PC-9 (cell line): ENCODE data around the gene INPPL1. TPM values are rescaled to one million over a fixed set of nuclear protein-coding genes. Genes with fewer than 3 reads are reported as not detected.

Source experiments
- BruUV-seq: library from RNA; stranded (reverse); fragments of 400-500 nt; replicated peaks from 2 replicates; lab custom pipeline; 2021; lab: Mats Ljungman, UMichigan
- CTCF ChIA-PET: fragments of 300-600 bp; sonication (Branson Sonifier 250); formaldehyde crosslinking; loops from one replicate; lab custom pipeline; 2022; ENCODE audit warnings: antibody characterized with exemption; lab: Charles Lee
- POLR2A ChIA-PET: fragments of 300-600 bp; sonication (Branson Sonifier 250); formaldehyde crosslinking; loops from one replicate; lab custom pipeline; 2022; ENCODE audit warnings: antibody characterized with exemption; ENCODE audit not compliant: unreplicated experiment; lab: Charles Lee
- DNase-seq, 2 experiments: peaks; one replicate each; pipeline versions ENCODE4 v3.0.0 to v3.0.0-alpha.2; 2015 to 2022; ENCODE audit warnings: mixed read lengths in 1 of 2
- H2AFZ ChIP-seq: fragments of 200-600 bp; sonication (generic); 2 replicates; pipeline ENCODE4 v1.8.1; 2017; ENCODE audit warnings: antibody characterized with exemption
- H3F3A ChIP-seq: fragments of 200-600 bp; sonication (generic); 2 replicates; pipeline ENCODE4 v1.8.1; 2017; ENCODE audit warnings: antibody characterized with exemption, mild to moderate bottlenecking, low read depth; ENCODE audit not compliant: insufficient read depth
- H3K27ac ChIP-seq: fragments of 200-600 bp; sonication (generic); 2 replicates; pipeline ENCODE4 v1.6.1; 2016; ENCODE audit warnings: mixed run types
- H3K27me3 ChIP-seq: fragments of 200-600 bp; sonication (generic); 2 replicates; pipeline ENCODE4 v1.6.1; 2016; ENCODE audit warnings: low read depth, mixed run types; ENCODE audit not compliant: insufficient read depth
- H3K36me3 ChIP-seq: fragments of 200-600 bp; sonication (generic); 2 replicates; pipeline ENCODE4 v1.6.1; 2016; ENCODE audit warnings: low read depth, mixed run types
- H3K4me1 ChIP-seq: fragments of 200-600 bp; sonication (generic); replicated peaks from 2 replicates; pipeline ENCODE4 v1.6.1; 2016; ENCODE audit warnings: mixed run types; ENCODE audit not compliant: insufficient read depth
- H3K4me2 ChIP-seq: fragments of 200-600 bp; sonication (generic); 2 replicates; pipeline ENCODE4 v1.6.1; 2017; ENCODE audit warnings: mixed run types
- H3K4me3 ChIP-seq: fragments of 200-600 bp; sonication (generic); 2 replicates; pipeline ENCODE4 v1.6.1; 2016; ENCODE audit warnings: mixed run types
- H3K79me2 ChIP-seq: fragments of 200-600 bp; sonication (generic); 2 replicates; pipeline ENCODE4 v1.6.1; 2017; ENCODE audit warnings: low read depth, mixed run types
- H3K9me2 ChIP-seq: fragments of 200-600 bp; sonication (generic); 2 replicates; pipeline ENCODE4 v1.8.1; 2017; ENCODE audit warnings: mild to moderate bottlenecking; ENCODE audit not compliant: insufficient read depth
- H3K9me3 ChIP-seq: fragments of 200-600 bp; sonication (generic); 2 replicates; pipeline ENCODE4 v1.8.1; 2016; ENCODE audit warnings: low read depth; ENCODE audit not compliant: insufficient read depth
- H4K20me1 ChIP-seq: fragments of 200-600 bp; sonication (generic); 2 replicates; pipeline ENCODE4 v1.8.1; 2017; ENCODE audit not compliant: insufficient read depth
- EZH2 ChIP-seq: fragments of 200-600 bp; sonication (generic); IDR thresholded peaks from 2 replicates; pipeline ENCODE4 v1.8.0; 2017; ENCODE audit warnings: antibody characterized with exemption, low read depth
- intact Hi-C: fragments of 100-400 bp; cut with micrococcal nuclease; formaldehyde crosslinking; loops from one replicate; pipeline ENCODE4 v1.10.0; 2022; ENCODE audit not compliant: unreplicated experiment
- total RNA-seq: library from RNA; stranded (reverse); gene quantifications from 2 replicates; pipeline ENCODE4 v1.2.3, GENCODE V29; 2021
- TF ChIP-seq, protein P1 (sequence below): fragments of 200-600 bp; sonication (generic); conservative IDR thresholded peaks from 2 replicates; pipeline ENCODE4 v1.6.1; 2017; ENCODE audit warnings: mixed run types, antibody characterized with exemption, mild to moderate bottlenecking, moderate library complexity

INPPL1 gene
- total RNA-seq, 1 experiment from 2014 or later, result 199 TPM

- peaks cover 27% of the 10 kb centered on the region; the same call in 1 of the 2 replicates for H3K27me3 ChIP-seq
- DNase-seq, result no peak
- no peak overlapping the region for H3K27ac ChIP-seq
- H2AFZ ChIP-seq, result no peak overlapping the region
- intact Hi-C loops, result no loop called here
- H3K4me1 ChIP-seq, result no peaks in the 10 kb centered on the region
- H3K9me3 ChIP-seq, result no peaks in the 10 kb centered on the region
- H4K20me1 ChIP-seq, result peaks cover 11% of the 10 kb centered on the region; the same call in 1 of the 2 replicates
- POLR2A ChIA-PET, result no interaction called here
- TF ChIP-seq, protein P1, sequence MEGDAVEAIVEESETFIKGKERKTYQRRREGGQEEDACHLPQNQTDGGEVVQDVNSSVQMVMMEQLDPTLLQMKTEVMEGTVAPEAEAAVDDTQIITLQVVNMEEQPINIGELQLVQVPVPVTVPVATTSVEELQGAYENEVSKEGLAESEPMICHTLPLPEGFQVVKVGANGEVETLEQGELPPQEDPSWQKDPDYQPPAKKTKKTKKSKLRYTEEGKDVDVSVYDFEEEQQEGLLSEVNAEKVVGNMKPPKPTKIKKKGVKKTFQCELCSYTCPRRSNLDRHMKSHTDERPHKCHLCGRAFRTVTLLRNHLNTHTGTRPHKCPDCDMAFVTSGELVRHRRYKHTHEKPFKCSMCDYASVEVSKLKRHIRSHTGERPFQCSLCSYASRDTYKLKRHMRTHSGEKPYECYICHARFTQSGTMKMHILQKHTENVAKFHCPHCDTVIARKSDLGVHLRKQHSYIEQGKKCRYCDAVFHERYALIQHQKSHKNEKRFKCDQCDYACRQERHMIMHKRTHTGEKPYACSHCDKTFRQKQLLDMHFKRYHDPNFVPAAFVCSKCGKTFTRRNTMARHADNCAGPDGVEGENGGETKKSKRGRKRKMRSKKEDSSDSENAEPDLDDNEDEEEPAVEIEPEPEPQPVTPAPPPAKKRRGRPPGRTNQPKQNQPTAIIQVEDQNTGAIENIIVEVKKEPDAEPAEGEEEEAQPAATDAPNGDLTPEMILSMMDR, result no peak
- TF ChIP-seq EZH2, result no peak
- no peak overlapping the region for H3K4me2 ChIP-seq
- peaks cover 15% of the 10 kb centered on the region; the same call in 1 of the 2 replicates for H3F3A ChIP-seq
- H3K9me2 ChIP-seq, result no peaks in the 10 kb centered on the region
- CTCF ChIA-PET, result no interaction called here
- no TSS peak for BruUV-seq
- H3K36me3 ChIP-seq, result 0 out of 2 replicates have a peak, but pooled peaks cover 4% of the 10 kb centered on the region
- H3K79me2 ChIP-seq, result no peaks in the 10 kb centered on the region
- H3K4me3 ChIP-seq, result no peak overlapping the region
Measured at GRCh38 chr11:72242141-72242540, 17.6 kb downstream of the INPPL1 start.

DNA sequence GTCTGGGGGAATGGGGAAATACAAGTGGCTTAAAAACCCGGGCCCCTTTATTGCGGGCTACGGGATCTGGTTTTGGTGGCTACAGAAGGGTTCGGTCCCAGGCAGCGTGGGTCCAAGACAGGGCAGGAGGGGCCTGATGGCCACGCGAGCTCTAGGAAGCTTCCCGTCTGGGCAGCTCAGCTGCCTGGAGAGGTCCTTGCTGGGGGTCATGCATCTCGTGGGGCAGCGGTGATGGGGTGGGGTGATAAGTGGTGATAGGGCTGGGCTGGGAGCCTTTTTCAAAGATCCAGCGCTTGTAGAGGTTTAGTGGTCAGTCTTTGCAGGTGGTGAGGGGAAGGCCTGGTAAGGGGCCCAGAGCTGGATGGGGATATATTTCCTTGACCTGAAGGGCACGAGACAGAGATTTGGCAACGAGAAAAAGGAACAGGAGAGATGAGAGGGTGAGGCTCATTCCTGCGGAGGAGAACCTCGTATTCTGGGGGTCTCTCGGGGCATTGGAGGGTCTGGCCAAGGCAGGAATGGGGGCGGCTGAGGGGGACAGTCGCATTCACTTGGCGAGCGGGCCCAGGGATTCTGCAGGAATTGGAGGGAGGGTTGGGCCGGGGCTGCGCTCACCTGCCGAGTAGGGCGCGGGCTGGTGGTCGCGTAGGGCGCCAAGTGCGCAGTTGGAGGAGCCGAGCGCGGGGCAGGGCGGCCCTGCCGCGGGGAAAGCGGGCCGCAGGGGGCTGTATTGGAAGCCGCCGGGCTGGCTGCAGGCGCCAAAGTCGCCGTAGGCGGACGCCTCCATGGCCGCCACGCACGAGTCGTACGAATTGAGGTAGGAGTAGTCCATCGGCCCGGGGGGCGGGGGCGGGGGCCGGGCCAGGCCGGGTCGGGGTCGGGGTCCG is 18.8 kb downstream of the INPPL1 start:
- ChIA-PET CTCF (no interaction called here), POLR2A (no interaction called here)
- H3K27ac ChIP-seq, result no peak overlapping the region
- no peaks in the 10 kb centered on the region for H3K79me2 ChIP-seq
- peaks cover 2% of the 10 kb centered on the region; the same call in 1 of the 2 replicates for H4K20me1 ChIP-seq
- no peak overlapping the region for H2AFZ ChIP-seq
- no TSS peak for BruUV-seq
- no peaks in the 10 kb centered on the region for H3K9me3 ChIP-seq
- peaks cover 5% of the 10 kb centered on the region; the same call in 1 of the 2 replicates for H3F3A ChIP-seq
- no peaks in the 10 kb centered on the region for H3K4me1 ChIP-seq
- peaks cover 31% of the 10 kb centered on the region; the same call in 1 of the 2 replicates for H3K27me3 ChIP-seq
- H3K4me2 ChIP-seq, result no peak overlapping the region
- no peaks in the 10 kb centered on the region for H3K9me2 ChIP-seq
- no peaks in the 10 kb centered on the region for H3K36me3 ChIP-seq
- no peak overlapping the region for H3K4me3 ChIP-seq
- intact Hi-C loops, result no loop called here
- DNase-seq, result no peak
- TF ChIP-seq, protein P1, result no peak
- no peak for TF ChIP-seq EZH2

GRCh38 chr11:72244060-72244360 is 19.4 kb downstream of the INPPL1 start, which contains the start of gene PHOX2A:
PHOX2A (minus strand) TSS chr11:72244176; CDS start chr11:72244004, 172 bp downstream.
- POLR2A ChIA-PET, result no interaction called here
- H2AFZ ChIP-seq, result no peak within 1 kb of the TSS

More at GRCh38 chr11:72244060-72244360, 19.4 kb downstream of the INPPL1 start, which contains the start of gene PHOX2A:
- H3K4me1 ChIP-seq, result no peaks in the 10 kb centered on the region
- peaks cover 31% of the 10 kb centered on the region; the same call in 1 of the 2 replicates for H3K27me3 ChIP-seq
- H4K20me1 ChIP-seq, result no peaks in the 10 kb centered on the region
- no peaks in the 10 kb centered on the region for H3K79me2 ChIP-seq
- H3K9me2 ChIP-seq, result no peaks in the 10 kb centered on the region
- no peaks in the 10 kb centered on the region for H3F3A ChIP-seq
- H3K9me3 ChIP-seq, result no peaks in the 10 kb centered on the region
- CTCF ChIA-PET, result no interaction called here
- DNase-seq, result no peak
- no peak within 1 kb of the TSS for H3K27ac ChIP-seq
- TF ChIP-seq EZH2, result no peak
- TF ChIP-seq, protein P1, result no peak
- no peaks in the 10 kb centered on the region for H3K36me3 ChIP-seq
- no TSS peak for BruUV-seq
- H3K4me3 ChIP-seq, result no peak within 1 kb of the TSS
- H3K4me2 ChIP-seq, result no peak within 1 kb of the TSS
- intact Hi-C loops, result no loop called here
